ENCODE results near the gene LRRC3. TPM values are rescaled to one million over a fixed set of nuclear protein-coding genes. Genes with fewer than 3 reads are reported as not detected.
"Not testable (repeated sequence)": the region's sequence is repeated elsewhere in the genome, so short reads cannot be mapped to it uniquely, and the experiment has no call there.

The LRRC3 gene
- polyA plus RNA-seq, 1 of the 3 experiments (the other 2 are of a cell fraction): 2.3 TPM

DNA sequence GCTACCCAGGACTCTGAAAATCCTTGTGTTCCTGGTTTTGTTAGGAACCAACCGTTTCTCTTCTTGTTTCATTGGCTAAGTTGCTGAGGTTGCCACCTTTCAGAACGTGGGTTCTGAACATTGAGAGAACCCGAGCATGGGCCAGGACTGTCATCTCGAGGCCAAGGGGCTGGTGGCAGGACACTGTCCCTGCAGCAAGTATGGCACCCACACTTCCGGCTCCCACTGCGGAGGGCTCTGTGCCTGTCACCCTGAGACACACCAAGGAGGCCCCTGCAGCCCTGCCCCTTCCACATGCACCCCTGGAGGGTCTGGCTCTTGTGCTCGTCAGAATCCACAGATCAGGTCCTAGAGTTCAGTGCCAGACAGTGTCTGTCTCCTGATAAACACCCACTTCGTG, 39.1 kb upstream of the LRRC3 start:
- POLR2A ChIA-PET: no interaction called here

DNA sequence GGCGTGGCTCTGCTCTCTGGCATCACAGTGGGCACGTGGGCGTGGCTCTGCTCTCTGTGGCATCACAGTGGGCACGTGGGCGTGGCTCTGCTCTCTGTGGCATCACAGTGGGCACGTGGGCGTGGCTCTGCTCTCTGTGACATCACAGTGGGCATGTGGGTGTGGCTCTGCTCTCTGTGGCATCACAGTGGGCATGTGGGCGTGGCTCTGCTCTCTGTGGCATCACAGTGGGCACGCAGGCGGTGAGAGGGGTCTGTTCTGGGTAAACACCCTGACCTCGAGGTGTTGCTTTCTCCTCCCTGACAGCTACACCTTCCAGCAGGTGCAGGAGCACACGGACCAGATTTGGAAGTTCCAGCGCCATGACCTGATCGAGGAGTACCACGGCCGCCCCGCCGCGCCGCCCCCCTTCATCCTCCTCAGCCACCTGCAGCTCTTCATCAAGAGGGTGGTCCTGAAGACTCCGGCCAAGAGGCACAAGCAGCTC, 37.6 kb upstream of the LRRC3 start:
- H3K27ac ChIP-seq (ENCODE audit: low read depth in 2 of 2, low read length in 1 of 2); H3K4me1 ChIP-seq (ENCODE audit: control insufficient read depth in 1 of 2, insufficient read depth in 2 of 2, low read depth in 1 of 2, low read length in 1 of 2); H3K4me3 ChIP-seq (ENCODE audit: low read depth in 2 of 2, low read length in 1 of 2); H3K9me3 ChIP-seq; H3K27me3 ChIP-seq (ENCODE audit: insufficient read depth); H3K36me3 ChIP-seq (replicated peaks in 1 of 2; ENCODE audit: control insufficient read depth in 1 of 2, insufficient read depth in 2 of 2, low read length in 1 of 2); H4K20me1 ChIP-seq (ENCODE audit: insufficient read depth); DNase-seq; POLR2A ChIA-PET; CTCF ChIA-PET; H3F3A ChIP-seq (replicated peaks; ENCODE audit: insufficient read depth); H2AFZ ChIP-seq (ENCODE audit: low read depth); H3K79me2 ChIP-seq (ENCODE audit: insufficient read depth); H3K4me2 ChIP-seq; H3K9ac ChIP-seq; H3K9me2 ChIP-seq: not testable (repeated sequence)
- WGBS (ENCODE audit: low lambda C conversion rate): 68% methylated on average over 18 of the region's 21 CpGs

More for the DNA sequence above, 39.1 kb upstream of the LRRC3 start:
- Histone ChIP-seq H4K20me1 (ENCODE audit: insufficient read depth) (no peaks in the 10 kb centered on the region), H3K9me3 (no peaks in the 10 kb centered on the region), H3K36me3 (replicated peaks in 1 of 2; ENCODE audit: control insufficient read depth in 1 of 2, insufficient read depth in 2 of 2, low read length in 1 of 2) (no peaks in the 10 kb centered on the region), H3K9me2 (no peaks in the 10 kb centered on the region), H3K4me3 (ENCODE audit: low read depth in 2 of 2, low read length in 1 of 2) (no peak overlapping the region), H3K9ac (no peak overlapping the region), H3F3A (replicated peaks; ENCODE audit: insufficient read depth) (no peaks in the 10 kb centered on the region), H2AFZ (ENCODE audit: low read depth) (no peak overlapping the region), H3K79me2 (ENCODE audit: insufficient read depth) (no peaks in the 10 kb centered on the region), H3K27ac (ENCODE audit: low read depth in 2 of 2, low read length in 1 of 2) (no peak overlapping the region), H3K4me2 (no peak overlapping the region), H3K4me1 (ENCODE audit: control insufficient read depth in 1 of 2, insufficient read depth in 2 of 2, low read depth in 1 of 2, low read length in 1 of 2) (no peaks in the 10 kb centered on the region), H3K27me3 (ENCODE audit: insufficient read depth) (no peaks in the 10 kb centered on the region)
- CTCF ChIA-PET: no interaction called here
- DNase-seq: no peak
- WGBS (ENCODE audit: low lambda C conversion rate): 7% methylated on average over 5 of the region's 8 CpGs
- no peak for TF ChIP-seq NRF1 (IDR thresholded peaks at IDR 0.05; ENCODE audit: low read depth, low read length)
- TF ChIP-seq MEF2A (IDR thresholded peaks at IDR 0.05; ENCODE audit: borderline replicate concordance, low read depth): no peak
- TF ChIP-seq RAD21 (IDR thresholded peaks at IDR 0.05; ENCODE audit: low read length): no peak
- TF ChIP-seq, protein P1, sequence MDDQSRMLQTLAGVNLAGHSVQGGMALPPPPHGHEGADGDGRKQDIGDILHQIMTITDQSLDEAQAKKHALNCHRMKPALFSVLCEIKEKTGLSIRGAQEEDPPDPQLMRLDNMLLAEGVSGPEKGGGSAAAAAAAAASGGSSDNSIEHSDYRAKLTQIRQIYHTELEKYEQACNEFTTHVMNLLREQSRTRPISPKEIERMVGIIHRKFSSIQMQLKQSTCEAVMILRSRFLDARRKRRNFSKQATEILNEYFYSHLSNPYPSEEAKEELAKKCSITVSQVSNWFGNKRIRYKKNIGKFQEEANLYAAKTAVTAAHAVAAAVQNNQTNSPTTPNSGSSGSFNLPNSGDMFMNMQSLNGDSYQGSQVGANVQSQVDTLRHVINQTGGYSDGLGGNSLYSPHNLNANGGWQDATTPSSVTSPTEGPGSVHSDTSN (IDR thresholded peaks at IDR 0.05): no peak
- TF ChIP-seq POLR2AphosphoS5 (IDR thresholded peaks at IDR 0.05; ENCODE audit: low read depth, low read length): no peak
- no peak for TF ChIP-seq EP300 (IDR thresholded peaks at IDR 0.05; ENCODE audit: borderline replicate concordance in 1 of 2, low read depth in 1 of 2, low read length in 1 of 2)

DNA sequence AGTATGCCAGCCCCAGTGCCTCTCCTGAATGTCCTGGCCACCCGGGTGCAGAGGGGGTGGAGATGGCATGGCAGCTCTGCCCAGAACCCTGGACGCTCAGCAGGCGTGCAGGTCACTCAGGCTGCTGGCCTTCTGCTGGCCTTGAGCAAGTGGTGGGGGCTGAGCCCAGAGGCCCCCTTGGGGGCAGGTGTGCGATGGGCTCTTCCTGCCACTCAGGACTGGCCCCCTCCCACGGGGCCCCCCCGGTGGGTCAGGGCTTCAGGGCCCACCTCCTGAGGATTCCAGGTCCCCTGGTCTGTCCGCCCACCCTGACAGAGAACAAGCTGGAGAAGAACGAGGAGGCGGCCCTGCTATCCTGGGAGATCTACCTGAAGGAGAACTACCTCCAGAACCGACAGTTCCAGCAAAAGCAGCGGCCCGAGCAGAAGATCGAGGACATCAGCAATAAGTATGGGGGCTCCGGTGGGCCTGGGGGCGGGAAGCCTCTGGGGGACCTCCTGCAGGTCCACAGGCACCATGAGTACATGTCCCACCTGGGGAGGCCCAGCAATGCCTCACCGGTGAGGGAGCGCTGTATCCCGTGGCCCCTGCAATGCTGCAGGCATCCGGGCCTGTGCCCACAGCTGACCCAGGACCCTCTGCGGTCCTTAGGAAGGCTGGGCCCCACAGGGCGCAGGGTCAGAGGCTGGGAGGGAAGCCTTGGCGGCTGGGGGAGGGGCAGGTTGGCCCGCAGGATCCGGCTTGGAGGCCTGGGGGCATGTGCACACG, 37.0 kb upstream of the LRRC3 start:
- no peak for DNase-seq
- Histone ChIP-seq H3K4me3 (ENCODE audit: low read depth in 2 of 2, low read length in 1 of 2) (no peak overlapping the region), H3F3A (replicated peaks; ENCODE audit: insufficient read depth) (no peaks in the 10 kb centered on the region), H3K27ac (ENCODE audit: low read depth in 2 of 2, low read length in 1 of 2) (no peak overlapping the region), H3K9ac (no peak overlapping the region), H3K27me3 (ENCODE audit: insufficient read depth) (no peaks in the 10 kb centered on the region), H3K4me2 (no peak overlapping the region), H3K9me2 (no peaks in the 10 kb centered on the region), H3K4me1 (ENCODE audit: control insufficient read depth in 1 of 2, insufficient read depth in 2 of 2, low read depth in 1 of 2, low read length in 1 of 2) (no peaks in the 10 kb centered on the region), H2AFZ (ENCODE audit: low read depth) (no peak overlapping the region), H4K20me1 (ENCODE audit: insufficient read depth) (no peaks in the 10 kb centered on the region), H3K36me3 (replicated peaks in 1 of 2; ENCODE audit: control insufficient read depth in 1 of 2, insufficient read depth in 2 of 2, low read length in 1 of 2) (no peaks in the 10 kb centered on the region), H3K79me2 (ENCODE audit: insufficient read depth) (no peaks in the 10 kb centered on the region), H3K9me3 (no peaks in the 10 kb centered on the region)
- ChIA-PET CTCF (no interaction called here), POLR2A (no interaction called here)
- TF ChIP-seq TAF1 (IDR thresholded peaks at IDR 0.05; ENCODE audit: borderline replicate concordance, low read depth, low read length) (no peak), SMC3 (IDR thresholded peaks at IDR 0.05; ENCODE audit: low read depth, low read length) (no peak), RCOR1 (IDR thresholded peaks at IDR 0.05; ENCODE audit: low read length) (no peak), MAX (IDR thresholded peaks at IDR 0.05; ENCODE audit: low read depth) (no peak), GABPA (IDR thresholded peaks at IDR 0.05; ENCODE audit: low read depth) (no peak), TEAD4 (IDR thresholded peaks at IDR 0.05; ENCODE audit: borderline replicate concordance, insufficient read depth) (no peak)
- TF ChIP-seq, protein P2, sequence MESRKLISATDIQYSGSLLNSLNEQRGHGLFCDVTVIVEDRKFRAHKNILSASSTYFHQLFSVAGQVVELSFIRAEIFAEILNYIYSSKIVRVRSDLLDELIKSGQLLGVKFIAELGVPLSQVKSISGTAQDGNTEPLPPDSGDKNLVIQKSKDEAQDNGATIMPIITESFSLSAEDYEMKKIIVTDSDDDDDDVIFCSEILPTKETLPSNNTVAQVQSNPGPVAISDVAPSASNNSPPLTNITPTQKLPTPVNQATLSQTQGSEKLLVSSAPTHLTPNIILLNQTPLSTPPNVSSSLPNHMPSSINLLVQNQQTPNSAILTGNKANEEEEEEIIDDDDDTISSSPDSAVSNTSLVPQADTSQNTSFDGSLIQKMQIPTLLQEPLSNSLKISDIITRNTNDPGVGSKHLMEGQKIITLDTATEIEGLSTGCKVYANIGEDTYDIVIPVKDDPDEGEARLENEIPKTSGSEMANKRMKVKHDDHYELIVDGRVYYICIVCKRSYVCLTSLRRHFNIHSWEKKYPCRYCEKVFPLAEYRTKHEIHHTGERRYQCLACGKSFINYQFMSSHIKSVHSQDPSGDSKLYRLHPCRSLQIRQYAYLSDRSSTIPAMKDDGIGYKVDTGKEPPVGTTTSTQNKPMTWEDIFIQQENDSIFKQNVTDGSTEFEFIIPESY (IDR thresholded peaks at IDR 0.05; ENCODE audit: borderline replicate concordance, low read depth): no peak
- 57% methylated on average over 5 of the region's 25 CpGs for WGBS (ENCODE audit: low lambda C conversion rate)

Data from SK-N-SH (cell line).